Mucosa of rectum (tissue), 2 donors: ENCODE measurements around the gene CERS6.

ENCODE experiments used
- H3K27ac ChIP-seq, 2 donors: one replicate each; pipeline ENCODE4 v1.7.0; 2013; ENCODE audit warnings: inconsistent platforms in 2 of 2, low read depth in 2 of 2, low read length in 2 of 2
- H3K27me3 ChIP-seq, 2 donors: one replicate each; pipeline ENCODE4 v1.7.0; 2013; ENCODE audit warnings: low read length in 2 of 2; ENCODE audit not compliant: control insufficient read depth in 2 of 2, insufficient read depth in 2 of 2
- H3K36me3 ChIP-seq, 2 donors: one replicate each; pipeline ENCODE4 v1.7.0; 2013; ENCODE audit warnings: low read length in 2 of 2; ENCODE audit not compliant: control insufficient read depth in 2 of 2, insufficient read depth in 2 of 2
- H3K4me1 ChIP-seq, 2 donors: one replicate each; pipeline ENCODE4 v1.7.0; 2013; ENCODE audit warnings: low read length in 2 of 2, mild to moderate bottlenecking in 1 of 2; ENCODE audit not compliant: control insufficient read depth in 2 of 2, insufficient read depth in 2 of 2
- H3K4me3 ChIP-seq, 2 donors: one replicate each; pipeline ENCODE4 v1.7.0; 2013; ENCODE audit warnings: low read length in 2 of 2
- H3K9ac ChIP-seq, 2 donors: one replicate each; pipeline ENCODE4 v1.7.0; 2013; ENCODE audit warnings: low read length in 2 of 2, low read depth in 1 of 2, mild to moderate bottlenecking in 1 of 2
- H3K9me3 ChIP-seq, 2 donors: one replicate each; pipeline ENCODE4 v1.7.0; 2013; ENCODE audit warnings: low read length in 2 of 2; ENCODE audit not compliant: control insufficient read depth in 2 of 2
- donor health status: healthy.
- donor health status: Normal muscosa, but diverticular disease.

CERS6 gene

GRCh38 chr2:168561991-168562390 is 105.9 kb downstream of the CERS6 start:
- Histone ChIP-seq H3K4me3 (no peak overlapping the region), H3K9ac (no peak overlapping the region), H3K9me3 (no peaks in the 10 kb centered on the region), H3K27ac (no peak overlapping the region), H3K4me1 (no peaks in the 10 kb centered on the region), H3K36me3 (peaks cover 4 to 5% of the 10 kb centered on the region in 2 donors), H3K27me3 (no peaks in the 10 kb centered on the region)

- Histone ChIP-seq H3K27ac (no peak overlapping the region), H3K4me1 (no peaks in the 10 kb centered on the region), H3K4me3 (no peak overlapping the region), H3K36me3 (peaks cover 4 to 5% of the 10 kb centered on the region in 2 donors), H3K9ac (no peak overlapping the region), H3K27me3 (no peaks in the 10 kb centered on the region), H3K9me3 (no peaks in the 10 kb centered on the region)
Observed at GRCh38 chr2:168562971-168563370, 106.9 kb downstream of the CERS6 start.

GRCh38 chr2:168564641-168565040 is 108.6 kb downstream of the CERS6 start:
- no peaks in the 10 kb centered on the region for H3K4me1 ChIP-seq
- H3K9ac ChIP-seq: no peak overlapping the region
- H3K4me3 ChIP-seq: no peak overlapping the region
- H3K36me3 ChIP-seq: peaks cover 4 to 5% of the 10 kb centered on the region in 2 donors
- no peaks in the 10 kb centered on the region for H3K9me3 ChIP-seq
- H3K27ac ChIP-seq: no peak overlapping the region
- H3K27me3 ChIP-seq: no peaks in the 10 kb centered on the region

GRCh38 chr2:168565112-168565511 is 109.0 kb downstream of the CERS6 start:
- Histone ChIP-seq H3K27me3 (no peaks in the 10 kb centered on the region), H3K9ac (no peak overlapping the region), H3K4me3 (no peak overlapping the region), H3K9me3 (no peaks in the 10 kb centered on the region), H3K27ac (no peak overlapping the region), H3K4me1 (no peaks in the 10 kb centered on the region), H3K36me3 (peaks cover 4 to 9% of the 10 kb centered on the region in 2 donors)

GRCh38 chr2:168565512-168565911 is 109.4 kb downstream of the CERS6 start:
- Histone ChIP-seq H3K9me3 (no peaks in the 10 kb centered on the region), H3K36me3 (peaks cover 4 to 9% of the 10 kb centered on the region in 2 donors), H3K27me3 (no peaks in the 10 kb centered on the region), H3K27ac (no peak overlapping the region), H3K9ac (no peak overlapping the region), H3K4me3 (no peak overlapping the region), H3K4me1 (no peaks in the 10 kb centered on the region)

- no peaks in the 10 kb centered on the region for H3K27me3 ChIP-seq
- H3K9ac ChIP-seq: no peak overlapping the region
- no peaks in the 10 kb centered on the region for H3K4me1 ChIP-seq
- no peaks in the 10 kb centered on the region for H3K9me3 ChIP-seq
- H3K27ac ChIP-seq: no peak overlapping the region
- H3K36me3 ChIP-seq: peaks cover 0 to 12% of the 10 kb centered on the region in 2 donors
- H3K4me3 ChIP-seq: no peak overlapping the region
Observed at GRCh38 chr2:168566974-168567665, 111.0 kb downstream of the CERS6 start.

GRCh38 chr2:168567836-168568235 is 111.8 kb downstream of the CERS6 start:
- no peak overlapping the region for H3K27ac ChIP-seq
- H3K9me3 ChIP-seq: no peaks in the 10 kb centered on the region
- H3K4me1 ChIP-seq: no peaks in the 10 kb centered on the region
- H3K9ac ChIP-seq: no peak overlapping the region
- no peak overlapping the region for H3K4me3 ChIP-seq
- H3K36me3 ChIP-seq: peaks cover 0 to 9% of the 10 kb centered on the region in 2 donors
- H3K27me3 ChIP-seq: no peaks in the 10 kb centered on the region

GRCh38 chr2:168568476-168569267 is 112.6 kb downstream of the CERS6 start:
- H3K9ac ChIP-seq: no peak overlapping the region
- no peaks in the 10 kb centered on the region for H3K4me1 ChIP-seq
- no peaks in the 10 kb centered on the region for H3K9me3 ChIP-seq
- H3K36me3 ChIP-seq: peaks cover 0 to 6% of the 10 kb centered on the region in 2 donors
- H3K27me3 ChIP-seq: no peaks in the 10 kb centered on the region
- no peak overlapping the region for H3K4me3 ChIP-seq
- no peak overlapping the region for H3K27ac ChIP-seq

- H3K4me1 ChIP-seq: no peaks in the 10 kb centered on the region
- H3K27ac ChIP-seq: no peak overlapping the region
Observed at GRCh38 chr2:168571061-168571460, 115.0 kb downstream of the CERS6 start.

GRCh38 chr2:168573128-168573903 is 117.2 kb downstream of the CERS6 start:
- H3K27me3 ChIP-seq: no peaks in the 10 kb centered on the region
- H3K36me3 ChIP-seq: peaks cover 0 to 6% of the 10 kb centered on the region in 2 donors
- H3K4me3 ChIP-seq: no peak overlapping the region
- no peak overlapping the region for H3K27ac ChIP-seq
- peaks cover 0 to 3% of the 10 kb centered on the region in 2 donors for H3K4me1 ChIP-seq
- H3K9me3 ChIP-seq: no peaks in the 10 kb centered on the region
- H3K9ac ChIP-seq: no peak overlapping the region

More at GRCh38 chr2:168571061-168571460, 115.0 kb downstream of the CERS6 start:
- no peak overlapping the region for H3K9ac ChIP-seq
- H3K36me3 ChIP-seq: peaks cover 0 to 6% of the 10 kb centered on the region in 2 donors
- no peak overlapping the region for H3K4me3 ChIP-seq
- no peaks in the 10 kb centered on the region for H3K9me3 ChIP-seq
- no peaks in the 10 kb centered on the region for H3K27me3 ChIP-seq
